Stimulated activated CD4-positive, alpha-beta T cell treated with anti-CD3 and anti-CD28 coated beads, Interleukin-1b, Interleukin-23, amount 100 ng/mL, for 48 hours (primary cell): ENCODE results near the gene SCN8A.
"Not testable (repeated sequence)": the region's sequence is repeated elsewhere in the genome, so short reads cannot be mapped to it uniquely, and the experiment has no call there.

Experiments
- DNase-seq: peaks from one replicate; pipeline ENCODE4 v3.0.0-alpha.2; 2020

The SCN8A gene

DNA sequence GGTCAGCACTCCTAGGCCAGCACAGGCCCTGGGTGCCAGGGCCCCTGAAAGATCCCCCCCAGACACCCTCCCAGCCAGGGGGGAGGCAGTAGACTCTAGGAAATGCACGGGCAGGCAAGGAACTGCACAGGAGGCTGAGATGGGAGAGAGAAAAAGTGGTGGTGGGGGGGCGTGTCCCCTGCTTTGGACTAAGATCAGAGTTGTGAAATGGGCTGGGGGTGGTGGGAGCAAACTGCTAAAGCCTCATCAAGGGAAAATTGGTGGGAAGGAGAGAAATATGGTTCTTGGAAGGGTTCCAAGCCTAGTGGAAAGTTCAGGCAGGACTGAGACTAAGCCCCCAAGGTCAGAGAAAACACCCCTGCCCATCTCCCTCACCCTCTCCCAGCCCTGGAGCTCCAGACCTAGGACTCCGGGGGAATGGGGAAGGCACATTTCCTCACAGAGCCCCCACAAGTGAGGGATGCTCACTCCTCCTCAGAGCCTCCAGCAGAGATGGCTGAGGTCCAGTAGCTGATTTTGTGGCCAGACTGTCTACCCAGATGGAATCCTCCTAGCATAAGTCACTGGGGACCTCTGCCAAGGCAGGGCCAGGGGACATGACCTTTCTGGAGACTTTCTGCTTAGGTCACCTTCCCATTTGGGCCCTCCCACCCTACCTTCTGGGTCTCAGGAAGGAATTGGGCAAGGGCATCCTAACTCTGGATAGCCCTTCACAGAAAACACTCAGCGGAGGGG, 227.7 kb downstream of the SCN8A start:
- no peak for DNase-seq

DNA sequence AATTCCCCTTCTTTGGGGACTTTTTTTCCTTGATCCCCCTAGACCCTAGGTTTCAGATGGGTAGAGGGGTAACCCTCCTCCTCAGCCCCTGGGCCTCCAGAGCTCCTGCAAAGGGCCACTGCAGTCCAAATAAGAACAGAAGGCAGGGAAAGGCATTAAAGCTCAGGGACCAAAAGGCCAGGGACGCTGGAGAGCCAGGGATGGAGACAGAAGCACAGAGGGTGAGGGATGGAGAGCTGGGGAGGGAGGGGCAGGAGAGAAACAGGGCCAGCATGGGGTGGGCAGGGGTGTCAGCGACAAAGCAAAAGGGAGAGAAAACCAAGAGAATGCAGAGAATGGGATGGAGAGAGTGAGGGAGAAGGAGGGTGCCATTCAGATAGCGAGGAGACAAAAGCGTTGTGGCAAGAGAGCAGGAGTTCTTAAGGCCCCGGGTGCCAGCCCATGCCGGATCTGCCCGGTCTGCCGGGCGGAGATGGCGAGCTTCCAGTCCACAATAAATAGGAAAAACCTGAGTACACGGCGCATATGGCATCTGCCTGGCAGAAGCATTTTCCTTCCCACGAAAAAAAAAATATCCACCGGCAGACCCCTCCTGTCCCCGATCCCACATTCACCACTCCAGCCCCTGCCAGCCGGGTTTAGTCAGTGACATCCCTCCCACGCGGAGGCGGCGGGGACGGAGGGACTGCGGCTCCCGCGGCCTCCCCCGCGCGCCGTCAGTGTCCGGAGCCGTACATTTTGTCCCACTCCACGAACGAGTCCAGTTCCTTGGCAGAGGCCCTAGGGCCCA, 228.9 kb downstream of the SCN8A start:
- DNase-seq: no peak

DNA sequence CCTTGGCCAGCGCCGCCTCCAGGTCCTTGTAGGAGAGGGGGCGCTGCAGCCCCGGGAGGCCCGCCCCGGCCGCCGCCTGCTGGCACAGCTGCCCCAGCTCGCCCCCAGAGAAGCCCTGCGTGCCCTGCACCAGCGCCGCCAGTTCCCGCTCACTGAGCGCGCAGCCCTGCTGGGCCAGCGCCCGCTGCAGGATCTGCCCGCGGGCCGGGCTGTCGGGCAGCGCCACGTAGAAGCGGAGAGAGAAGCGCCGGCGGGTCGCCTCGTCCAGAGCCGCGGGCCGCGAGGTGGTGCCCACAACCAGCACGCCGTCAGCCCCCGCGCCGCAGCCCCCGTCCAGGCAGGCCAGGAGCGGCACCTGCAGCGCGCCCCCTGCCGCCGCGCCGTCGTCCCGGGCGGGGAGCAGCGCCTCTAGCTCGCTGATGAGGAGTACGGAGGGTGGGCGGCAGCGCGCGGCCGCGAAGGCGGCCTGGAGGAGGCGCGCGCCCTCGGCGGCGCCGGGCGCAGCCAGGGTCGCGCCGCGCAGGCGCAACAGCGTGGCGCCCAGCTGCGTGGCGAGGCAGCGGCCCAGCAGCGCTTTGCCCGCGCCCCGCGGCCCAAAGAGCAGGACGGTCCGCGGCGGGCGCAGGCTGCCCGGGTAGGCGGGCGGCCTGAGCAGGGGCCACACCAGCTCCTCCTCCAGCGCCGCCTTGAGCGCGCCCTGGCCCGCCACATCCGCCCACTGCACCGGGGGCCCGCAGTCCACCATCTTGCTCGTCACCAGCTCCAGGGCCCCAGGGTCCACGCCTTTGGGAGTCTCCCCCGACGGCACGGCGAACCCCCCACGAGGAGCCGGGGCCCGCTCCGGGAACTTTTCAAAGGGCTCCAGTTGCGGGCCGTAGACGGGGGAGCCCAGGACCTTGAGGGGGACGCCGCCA, 229.8 kb downstream of the SCN8A start:
- DNase-seq: peak; percentile 84

DNA sequence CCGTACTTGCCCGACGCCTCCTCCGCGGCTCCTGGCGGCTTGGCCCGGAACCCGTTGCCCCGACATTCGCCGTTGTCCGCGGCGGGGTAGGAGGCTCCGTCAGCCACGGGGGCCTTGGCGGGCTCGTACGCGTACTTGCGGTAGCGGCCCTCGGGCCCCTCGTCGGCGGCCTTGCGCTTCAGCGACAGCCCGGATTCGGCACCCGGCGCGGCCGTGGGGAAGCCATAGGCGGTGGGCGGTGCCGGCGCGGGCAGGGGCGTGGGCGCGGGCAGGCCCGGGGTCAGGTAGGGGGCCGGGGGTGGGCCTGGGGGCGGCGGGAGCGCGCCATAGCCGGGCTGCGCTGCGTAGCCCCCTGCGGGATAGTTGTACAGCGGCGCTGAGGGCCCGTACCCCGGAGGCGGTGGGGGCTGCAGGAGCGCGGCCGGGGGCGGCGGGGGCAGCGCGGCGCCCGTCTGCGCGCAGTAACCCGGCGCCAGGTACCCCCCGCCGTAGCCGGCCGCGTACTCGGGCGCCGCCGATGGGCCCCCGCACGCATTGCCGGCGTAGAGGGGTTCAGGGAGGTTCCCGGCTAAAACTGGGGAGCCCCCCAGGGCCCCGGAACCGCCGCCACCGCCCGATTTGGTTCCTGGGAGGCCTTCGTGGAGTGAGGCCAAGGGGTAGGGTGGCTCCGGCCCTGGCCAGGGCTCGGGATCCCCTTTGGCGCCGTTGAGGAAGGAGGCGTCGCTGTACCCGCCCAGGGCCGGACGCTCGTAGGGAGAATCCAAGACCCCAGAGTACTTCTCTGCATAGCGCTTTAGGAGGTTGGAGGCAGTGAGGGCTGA, 230.6 kb downstream of the SCN8A start:
- no peak for DNase-seq

DNA sequence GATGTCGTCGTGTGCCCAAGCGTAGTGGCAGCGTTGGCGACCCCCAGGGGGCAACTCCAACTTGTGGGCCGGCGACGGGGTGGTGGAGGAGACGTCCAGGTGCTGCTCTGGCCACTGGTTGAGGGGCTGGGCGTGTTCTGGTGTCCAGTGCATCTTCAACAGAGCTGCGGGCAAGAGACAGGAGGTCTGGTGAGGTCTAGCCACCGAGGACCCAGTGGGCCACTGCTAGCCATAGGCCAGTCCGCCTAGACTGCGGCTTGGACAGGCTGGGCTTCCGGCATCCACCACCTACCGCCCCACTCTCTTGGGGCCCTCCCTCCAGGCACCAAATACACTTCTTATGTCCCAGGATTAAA, 231.2 kb downstream of the SCN8A start:
- no peak for DNase-seq

DNA sequence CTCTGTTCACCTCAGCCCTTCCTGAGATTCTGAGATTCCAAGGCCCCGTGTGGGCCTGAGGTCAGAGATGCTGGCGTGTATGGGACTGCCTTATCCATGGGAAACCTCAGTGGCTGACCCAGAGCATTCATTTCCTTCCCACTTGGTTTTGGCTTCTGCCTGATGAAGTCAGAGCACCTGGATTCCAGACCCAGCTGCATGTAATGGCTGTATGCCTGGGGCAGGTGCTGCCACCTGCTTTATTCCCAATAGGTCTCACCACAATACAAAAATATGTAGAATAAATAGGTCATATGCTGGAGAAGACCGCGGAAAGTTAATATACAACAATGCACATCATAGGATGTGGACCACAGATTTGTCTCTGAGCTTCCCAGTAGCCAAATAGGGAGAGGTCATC, 231.9 kb downstream of the SCN8A start:
- DNase-seq: no peak

DNA sequence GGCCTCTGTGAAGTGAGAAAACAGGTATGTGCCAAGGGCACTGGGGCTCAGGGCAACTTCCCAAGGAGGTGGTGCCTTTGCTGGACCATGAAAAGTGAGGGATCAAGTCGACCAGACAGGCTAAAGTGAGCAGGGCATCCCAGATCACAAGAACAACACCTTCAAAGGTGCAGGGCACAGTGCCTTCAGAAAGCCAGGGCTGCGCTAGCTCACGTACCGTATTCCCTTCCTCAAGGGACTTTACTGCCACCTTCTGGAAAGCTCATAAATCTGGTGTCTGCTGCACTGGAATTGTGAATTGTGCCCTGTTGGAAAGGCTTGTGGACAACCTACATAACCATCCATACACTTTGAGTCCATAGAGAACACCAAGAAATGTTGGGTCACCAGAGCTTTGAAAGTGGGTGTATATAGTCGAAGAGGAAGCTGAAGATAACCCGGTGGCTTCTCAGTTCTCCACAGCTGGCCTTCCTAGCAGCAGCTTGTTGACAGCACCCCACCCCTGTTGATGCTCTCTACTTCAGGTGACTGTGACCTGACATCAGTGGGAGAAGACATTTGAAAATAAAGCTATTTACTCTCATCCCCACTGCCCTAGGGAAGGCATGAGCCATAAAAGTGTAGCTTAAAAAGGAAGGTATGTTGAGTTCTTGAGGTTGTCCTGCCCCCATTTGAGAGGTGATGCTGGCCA, 233.0 kb downstream of the SCN8A start:
- DNase-seq: no peak

DNA sequence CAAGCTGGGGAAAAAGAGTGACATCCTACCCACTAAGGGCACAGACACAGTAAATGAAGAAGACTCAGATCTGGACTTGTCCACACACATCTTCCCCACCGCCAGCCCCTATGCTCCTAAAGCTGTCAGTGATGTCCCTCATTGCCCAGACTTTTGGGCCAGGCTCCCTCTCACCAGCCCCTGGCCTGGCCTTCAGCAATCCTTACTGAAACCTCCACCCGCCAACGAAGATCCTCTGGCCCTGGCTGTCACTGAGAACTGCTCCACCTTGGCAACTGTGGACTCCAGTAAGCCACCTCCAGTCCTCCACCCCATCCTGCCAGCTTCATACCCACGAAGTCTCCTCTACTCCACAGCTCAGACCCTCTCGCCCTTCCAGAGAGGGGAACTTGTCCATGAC, 234.2 kb downstream of the SCN8A start:
- DNase-seq: no peak

DNA sequence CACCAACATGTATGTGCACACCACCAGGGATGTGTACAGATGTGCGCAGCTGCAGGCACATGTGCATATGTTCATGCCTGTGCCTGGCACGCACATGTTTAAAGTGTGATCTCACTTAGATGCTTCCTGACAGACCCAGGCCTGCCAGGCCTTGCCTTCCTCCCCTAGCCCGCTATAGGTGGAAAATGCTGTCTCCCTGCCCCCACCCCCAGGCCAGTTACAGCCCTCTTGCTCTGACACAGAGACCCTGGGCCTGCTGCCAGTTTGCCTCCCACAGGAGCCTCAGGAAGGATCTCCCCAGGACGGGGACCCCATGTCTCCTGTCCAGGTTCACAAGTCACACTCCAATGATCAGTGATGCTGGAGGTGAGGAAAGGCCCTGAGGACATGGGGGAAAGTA, 235.8 kb downstream of the SCN8A start:
- no peak for DNase-seq

DNA sequence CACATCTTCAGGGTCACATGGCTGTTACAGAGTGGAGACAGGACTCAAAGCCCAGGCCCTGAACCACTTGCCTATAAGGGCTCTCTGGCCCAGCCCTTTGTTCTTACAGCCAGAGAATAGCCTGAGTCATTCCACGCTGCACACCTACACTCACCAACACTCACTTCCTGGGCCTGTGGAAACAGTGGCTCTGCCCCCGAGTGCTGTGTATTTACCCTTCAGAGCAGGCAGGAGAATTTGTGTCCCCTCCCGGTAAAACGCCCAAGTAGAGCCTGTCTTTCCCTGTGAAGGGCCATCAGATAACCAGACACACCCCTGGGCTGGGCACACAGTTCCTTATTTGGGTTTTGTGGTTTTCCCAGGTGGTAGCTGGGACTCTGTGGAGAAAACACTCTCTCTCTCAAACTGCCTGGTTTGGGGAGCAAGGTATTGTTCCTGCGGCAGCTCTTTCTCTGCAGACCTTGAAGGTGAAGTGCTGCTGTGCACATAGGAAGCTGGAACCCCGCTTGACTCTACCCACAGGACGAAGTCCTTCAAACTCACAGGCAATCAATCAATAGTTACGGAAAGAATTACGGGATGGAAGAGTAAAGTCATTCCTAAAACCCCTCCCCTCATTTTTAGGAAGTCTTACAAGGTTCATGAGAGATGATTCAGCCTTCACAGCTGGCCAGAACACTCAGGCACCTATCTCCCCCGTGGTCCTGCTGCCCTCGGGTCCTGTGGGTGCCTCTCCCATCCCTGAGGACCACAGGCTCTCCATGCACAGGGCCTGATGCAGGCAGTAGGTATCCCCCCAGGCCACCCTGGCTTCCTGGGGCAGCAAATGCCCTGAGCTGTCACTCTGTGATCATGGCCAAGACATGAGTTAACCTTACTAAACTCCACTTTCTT, 237.1 kb downstream of the SCN8A start:
- peak; percentile 83 for DNase-seq

DNA sequence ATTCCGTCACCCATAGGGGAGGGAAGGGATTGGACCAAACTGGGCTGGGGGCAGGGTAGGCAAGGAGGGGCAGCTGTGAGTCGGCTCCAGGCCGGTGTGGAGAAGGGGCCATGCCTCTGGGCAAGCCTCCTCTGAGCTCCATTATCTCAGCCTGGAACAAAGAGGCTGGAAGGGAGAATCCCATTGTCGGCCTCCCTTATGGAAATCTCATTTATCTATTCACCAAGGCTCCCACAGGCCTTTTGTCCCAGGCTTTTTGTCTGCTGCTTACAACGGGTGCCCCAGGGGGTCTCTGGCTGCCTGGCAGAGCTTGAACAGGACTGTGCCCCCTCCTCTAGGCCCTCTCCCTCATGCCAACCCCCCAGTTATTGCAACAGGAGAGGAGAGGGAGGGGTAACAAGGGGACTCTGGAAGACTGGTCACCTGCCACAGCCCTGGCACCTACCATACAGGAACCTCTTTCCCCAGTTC, 238.0 kb downstream of the SCN8A start:
- no peak for DNase-seq

DNA sequence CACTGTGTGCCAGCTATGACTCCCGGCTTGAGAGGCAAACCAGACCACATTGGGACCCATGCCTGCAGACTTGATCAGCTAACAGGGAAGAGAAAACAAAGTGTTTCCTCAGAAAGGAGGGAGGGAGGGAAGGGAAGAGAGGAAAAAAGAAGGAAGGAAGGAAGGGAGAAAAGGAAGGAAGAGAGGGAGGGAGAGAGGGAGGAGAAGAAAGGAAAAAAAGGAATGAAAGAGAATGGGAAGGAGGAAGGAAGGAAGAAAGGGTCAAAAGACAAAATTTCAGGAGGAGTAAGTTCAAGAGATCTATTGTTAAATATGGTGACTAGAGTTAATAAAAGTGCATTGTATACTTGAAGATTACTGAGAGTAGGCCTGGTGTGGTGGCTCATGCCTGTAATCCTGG, 238.6 kb downstream of the SCN8A start:
- DNase-seq: no peak

DNA sequence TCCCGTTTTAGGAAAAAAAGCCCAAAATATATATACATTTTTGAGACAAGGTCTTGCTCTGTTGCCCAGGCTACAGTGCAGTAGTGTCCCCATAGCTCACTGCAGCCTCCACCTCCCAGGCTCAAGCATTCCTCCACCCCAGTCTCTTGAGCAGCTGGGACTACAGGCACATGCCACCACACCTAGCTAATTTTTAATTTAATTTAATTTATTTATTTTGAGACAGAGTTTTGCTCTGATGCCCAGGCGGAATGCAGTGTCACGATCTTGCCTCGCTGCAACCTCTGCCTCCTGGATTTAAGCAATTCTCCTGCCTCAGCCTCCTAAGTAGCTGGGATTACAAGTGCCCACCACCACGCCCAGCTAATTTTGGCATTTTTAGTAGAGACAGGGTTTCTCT, 240.8 kb downstream of the SCN8A start:
- DNase-seq: not testable (repeated sequence)

DNA sequence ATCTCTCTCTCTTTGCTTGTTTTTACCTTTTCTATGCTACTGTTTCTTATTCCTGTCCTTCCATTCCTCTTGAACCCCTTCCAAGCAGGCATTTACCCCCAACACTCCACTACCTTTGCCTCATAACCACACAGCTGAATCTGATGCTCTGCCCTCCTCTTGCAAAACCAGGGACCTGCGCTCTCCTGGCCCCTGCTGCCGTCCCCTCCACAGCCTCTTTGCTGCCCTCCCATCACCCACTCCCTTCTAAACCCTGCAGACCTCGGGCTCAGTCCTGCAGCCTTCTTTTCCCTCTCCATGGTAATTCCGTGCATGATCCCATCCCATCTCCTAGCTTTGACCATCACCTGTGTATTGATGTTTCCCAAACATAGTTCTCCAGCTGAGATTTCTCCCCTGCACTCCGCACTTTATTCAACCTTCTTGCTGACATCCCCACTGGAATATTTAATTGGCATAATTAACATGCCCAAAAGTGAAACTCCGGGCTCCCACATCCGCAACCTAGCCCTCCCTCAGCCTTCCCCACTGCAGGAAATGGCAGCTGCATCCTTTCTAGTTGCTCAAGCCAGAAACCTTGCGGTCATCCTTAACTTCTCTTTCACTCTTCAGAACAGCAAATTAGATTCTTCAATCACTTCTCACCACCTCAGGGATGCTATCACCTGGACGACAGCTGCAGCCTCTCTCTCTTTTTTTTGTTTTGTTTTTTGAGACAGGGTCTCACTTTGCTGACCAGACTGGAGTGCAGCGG, 241.5 kb downstream of the SCN8A start:
- no peak for DNase-seq

DNA sequence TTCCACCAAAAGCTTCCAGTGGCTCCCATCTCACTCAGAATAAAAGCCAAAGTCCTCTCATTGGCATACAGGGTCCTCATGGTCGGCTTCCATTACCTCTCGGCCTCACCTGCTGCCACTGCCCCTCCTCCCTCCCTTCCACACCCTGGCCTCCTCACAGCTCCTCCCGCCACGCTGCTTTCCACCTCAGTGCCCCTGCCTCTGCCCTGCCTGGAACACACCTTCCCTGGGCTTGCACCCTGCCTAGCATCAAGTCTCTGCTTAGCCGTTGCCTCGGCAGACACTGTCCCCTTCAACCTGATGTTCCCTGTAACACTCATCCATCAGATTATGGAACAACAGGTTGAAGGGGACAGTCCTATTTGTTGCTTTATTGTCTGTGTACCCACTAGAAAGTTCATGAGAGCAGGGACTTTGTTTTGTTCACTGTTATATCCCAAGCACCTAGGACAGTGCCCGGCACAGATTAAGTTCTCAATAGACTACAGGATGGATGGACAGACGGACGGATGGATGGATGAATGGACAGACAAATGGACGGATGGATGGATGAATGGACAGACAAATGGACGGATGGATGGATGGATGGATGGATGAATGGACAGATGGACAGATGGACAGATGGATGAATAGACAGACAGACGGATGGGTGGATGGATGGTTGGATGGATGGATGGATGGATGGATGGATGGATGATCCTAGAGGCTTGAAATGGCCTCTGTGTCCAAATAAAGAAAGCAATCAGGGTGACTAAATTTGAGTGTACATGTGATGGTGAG, 242.6 kb downstream of the SCN8A start:
- no peak for DNase-seq

DNA sequence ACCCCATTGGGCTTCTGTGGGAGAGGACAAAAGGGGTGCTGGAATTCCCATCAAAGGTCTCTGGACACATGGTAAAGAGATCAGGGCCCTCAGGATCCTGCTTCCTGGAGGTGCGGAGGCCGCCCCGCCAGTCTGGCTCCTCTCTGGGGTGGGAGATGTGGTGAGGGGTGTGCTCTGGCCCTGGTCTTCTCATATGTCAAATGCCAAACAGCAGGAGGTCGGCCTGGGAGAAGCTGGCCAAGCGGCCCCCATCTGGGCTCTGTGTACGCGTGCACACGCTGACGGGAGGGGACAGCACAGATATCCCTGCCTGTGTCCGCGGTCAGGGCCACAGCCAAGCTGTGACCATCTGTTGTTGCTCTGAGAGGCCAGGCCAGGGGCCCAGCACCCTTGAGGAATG, 243.4 kb downstream of the SCN8A start:
- DNase-seq: no peak

DNA sequence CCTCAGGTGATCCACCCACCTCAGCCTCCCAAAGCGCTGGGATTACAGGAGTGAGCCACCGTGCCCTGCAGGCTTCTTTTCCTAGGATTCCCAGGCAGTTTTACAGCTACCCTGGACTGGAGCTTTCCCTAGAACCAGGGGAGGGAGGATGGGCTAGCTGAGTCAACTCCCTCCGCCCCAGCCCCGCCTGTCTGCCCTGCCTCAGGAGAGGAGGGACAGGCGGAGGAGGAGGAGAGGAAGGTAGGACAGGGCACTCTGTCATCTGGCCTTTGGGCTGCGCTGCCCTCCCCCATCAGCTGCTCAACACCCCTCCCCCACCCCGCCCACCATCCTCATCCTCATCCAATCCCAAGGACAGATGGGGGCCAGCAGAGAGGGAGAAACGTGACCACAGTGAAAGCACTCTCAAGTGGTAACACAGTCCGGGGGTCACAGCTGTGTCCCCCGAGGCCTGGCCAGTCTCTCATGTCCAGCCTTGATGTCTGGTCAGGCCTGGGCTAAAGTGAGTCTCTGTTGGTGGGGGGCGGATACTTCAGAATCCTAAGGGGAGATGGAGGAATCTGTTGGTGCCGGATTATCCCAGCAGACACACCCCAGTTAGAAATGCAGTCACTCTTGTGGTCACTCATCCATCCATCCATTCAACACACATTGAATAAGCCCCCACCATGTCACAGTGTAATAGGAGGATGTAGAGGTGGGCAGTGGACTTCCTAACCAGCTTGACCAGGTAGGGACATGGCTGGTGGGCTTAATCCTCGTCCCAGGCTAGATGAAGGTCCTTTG, 245.2 kb downstream of the SCN8A start:
- DNase-seq: no peak

DNA sequence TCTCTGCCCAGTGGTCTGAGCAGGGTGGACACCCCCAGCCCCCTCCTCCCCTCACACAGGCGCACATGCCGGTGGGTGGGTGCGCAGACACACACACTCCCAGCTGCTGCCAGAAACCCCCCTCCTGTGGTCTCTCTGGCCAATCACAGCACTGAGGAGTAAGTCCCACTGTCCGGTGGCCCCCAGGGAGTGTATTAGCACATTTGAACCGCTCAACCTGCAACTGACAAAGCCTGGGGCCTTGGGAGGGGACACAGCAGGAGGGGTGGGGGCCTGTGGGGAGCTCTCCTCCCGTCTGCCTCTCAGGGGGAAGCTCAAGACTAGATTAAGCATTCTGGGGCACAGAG, 245.8 kb downstream of the SCN8A start:
- DNase-seq: no peak

DNA sequence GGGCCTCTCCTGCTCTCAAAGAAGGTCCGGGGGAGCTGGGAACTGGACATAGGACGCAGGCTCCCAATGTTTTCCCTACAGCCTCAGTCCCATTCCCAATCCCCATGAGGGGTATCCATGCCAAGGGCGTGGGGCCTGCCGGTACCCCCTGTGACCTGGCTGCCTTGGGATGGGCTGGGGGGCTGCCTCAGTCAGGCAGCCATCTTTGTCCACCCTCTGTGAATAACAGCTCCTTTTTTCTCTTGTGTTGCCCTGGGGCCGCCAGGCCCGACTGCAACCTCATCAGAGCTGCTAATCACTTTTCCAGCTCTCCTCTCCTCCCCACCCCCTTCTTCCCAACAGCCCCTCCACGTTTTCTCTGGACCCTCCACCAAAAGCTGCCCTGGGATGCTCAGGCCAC, 246.3 kb downstream of the SCN8A start:
- DNase-seq: no peak
